Stimulated activated CD4-positive, alpha-beta T cell treated with anti-CD3 and anti-CD28 coated beads, Interleukin-4, amount 100 ng/mL, for 4 hours (primary cell): ENCODE results near the gene FBXL12.
"Not testable (repeated sequence)": the region's sequence is repeated elsewhere in the genome, so short reads cannot be mapped to it uniquely, and the experiment has no call there.

Source experiments
- DNase-seq, 2 experiments: peaks; one replicate each; pipeline ENCODE4 v3.0.0-alpha.2; 2020

FBXL12 gene

GRCh38 chr19:9836021-9836420 is 17.1 kb upstream of the FBXL12 start:
- DNase-seq = no peak

- DNase-seq = no peak
Measured at GRCh38 chr19:9835507-9835949, 16.6 kb upstream of the FBXL12 start.

GRCh38 chr19:9834726-9835506 is 16.0 kb upstream of the FBXL12 start, which contains the start of gene PIN1:
PIN1 (plus strand) TSS chr19:9835318; CDS start chr19:9835345, 27 bp downstream.
- peak; percentile 99 for DNase-seq

GRCh38 chr19:9834307-9834725 is 15.4 kb upstream of the FBXL12 start:
- no peak for DNase-seq

- no peak for DNase-seq
Measured at GRCh38 chr19:9828551-9829063, 9.7 kb upstream of the FBXL12 start.

- DNase-seq = peak; percentile 80 to 87
Measured at GRCh38 chr19:9827289-9828238, 8.7 kb upstream of the FBXL12 start, which contains the start of gene UBL5. UBL5 (plus strand) TSS chr19:9827918; CDS start chr19:9828338, 420 bp downstream.

- DNase-seq = no peak
Measured at GRCh38 chr19:9823816-9824215, 4.9 kb upstream of the FBXL12 start.

GRCh38 chr19:9820034-9820433 is 1.2 kb upstream of the FBXL12 start:
- not testable (repeated sequence) for DNase-seq

- DNase-seq = no peak
Measured at GRCh38 chr19:9819596-9819909, 674 bp upstream of the FBXL12 start.

- DNase-seq = no peak
Measured at GRCh38 chr19:9818175-9818733, 625 bp downstream of the FBXL12 start.

GRCh38 chr19:9811139-9811538 is 7.7 kb downstream of the FBXL12 start:
- no peak for DNase-seq

- DNase-seq = no peak
Measured at GRCh38 chr19:9808855-9809824, 9.7 kb downstream of the FBXL12 start.

GRCh38 chr19:9806803-9807202 is 12.1 kb downstream of the FBXL12 start:
- DNase-seq = no peak

- no peak for DNase-seq
Measured at GRCh38 chr19:9801976-9802375, 16.9 kb downstream of the FBXL12 start.

- no peak for DNase-seq
Measured at GRCh38 chr19:9799162-9799561, 19.7 kb downstream of the FBXL12 start.

GRCh38 chr19:9797871-9798270 is 21.0 kb downstream of the FBXL12 start:
- DNase-seq = no peak

- peak; percentile 67 to 85 for DNase-seq
Measured at GRCh38 chr19:9796113-9796773, 22.6 kb downstream of the FBXL12 start.

- peak; percentile 50 to 70 for DNase-seq
Measured at GRCh38 chr19:9793071-9793591, 25.7 kb downstream of the FBXL12 start.

GRCh38 chr19:9792206-9793070 is 26.4 kb downstream of the FBXL12 start:
- peak; percentile 92 to 96 for DNase-seq
